MCF 10A (cell line): ENCODE measurements around the gene TARS3. TPM values are rescaled to one million over a fixed set of nuclear protein-coding genes. Genes with fewer than 3 reads are reported as not detected.
A peak's percentile ranks its signal among the peaks of the same experiment; 100 is the strongest.

Experiments
- BruUV-seq: library from RNA; stranded (reverse); fragments of 400-500 nt; replicated peaks from 2 replicates; lab custom pipeline; 2021; lab: Mats Ljungman, UMichigan
- CTCF ChIA-PET: fragments of 300-600 bp; sonication (Branson Sonifier 250); formaldehyde crosslinking; extraction: SDS; loops from one replicate; lab custom pipeline; 2021; ENCODE audit warnings: antibody characterized with exemption, inconsistent platforms; lab: Yijun Ruan, JAX
- POLR2A ChIA-PET: fragments of 300-600, 350-650 bp; sonication (Branson Sonifier 250); formaldehyde crosslinking; extraction: SDS; loops from one replicate; lab custom pipeline; 2020; ENCODE audit warnings: antibody characterized with exemption, inconsistent platforms; lab: Yijun Ruan, JAX
- DNase-seq: peaks from one replicate; pipeline ENCODE4 v3.0.0-alpha.2; 2018; ENCODE audit not compliant: unreplicated experiment
- H3K27ac Mint-ChIP-seq: one replicate; pipeline ENCODE4 v1.8.0; 2022; ENCODE audit warnings: mild to moderate bottlenecking, low read depth, mixed read lengths; ENCODE audit not compliant: unreplicated experiment
- H3K27me3 Mint-ChIP-seq: one replicate; pipeline ENCODE4 v1.8.0; 2022; ENCODE audit warnings: mixed read lengths; ENCODE audit not compliant: insufficient read depth, unreplicated experiment
- H3K36me3 Mint-ChIP-seq: one replicate; pipeline ENCODE4 v1.8.0; 2022; ENCODE audit warnings: mild to moderate bottlenecking, moderate library complexity, mixed read lengths; ENCODE audit not compliant: insufficient read depth, unreplicated experiment
- H3K4me1 Mint-ChIP-seq: one replicate; pipeline ENCODE4 v1.8.0; 2022; ENCODE audit warnings: mixed read lengths; ENCODE audit not compliant: insufficient read depth, unreplicated experiment
- H3K4me3 Mint-ChIP-seq: one replicate; pipeline ENCODE4 v1.8.0; 2022; ENCODE audit warnings: mild to moderate bottlenecking, moderate library complexity, mixed read lengths; ENCODE audit not compliant: unreplicated experiment
- H3K9me3 Mint-ChIP-seq: one replicate; pipeline ENCODE4 v1.8.0; 2022; ENCODE audit warnings: mixed read lengths; ENCODE audit not compliant: unreplicated experiment
- CTCF ChIP-seq: fragments of 200-600 bp; IDR thresholded peaks from one replicate; pipeline ENCODE4 v1.8.0; 2022; ENCODE audit warnings: antibody characterized with exemption, mild to moderate bottlenecking; ENCODE audit not compliant: unreplicated experiment
- intact Hi-C: fragments of 100-400 bp; cut with micrococcal nuclease; formaldehyde crosslinking; loops from 2 replicates; pipeline ENCODE4 v1.14.1; 2022
- total RNA-seq: library from RNA; stranded (reverse); gene quantifications from 2 replicates; pipeline ENCODE4 v1.2.3, GENCODE V29; 2022

TARS3 gene
- total RNA-seq, 1 experiment from 2014 or later = 5.0 TPM

GRCh38 chr15:101615986-101616848 is 108.1 kb downstream of the TARS3 start:
- Mint-ChIP-seq H3K9me3 (no peaks in the 10 kb centered on the region), H3K4me3 (no peak overlapping the region), H3K27ac (no peak overlapping the region), H3K27me3 (no peaks in the 10 kb centered on the region), H3K4me1 (peaks cover 16% of the 10 kb centered on the region), H3K36me3 (no peaks in the 10 kb centered on the region)
- TF ChIP-seq CTCF = no peak
- no TSS peak for BruUV-seq
- DNase-seq = peak; percentile 74
- ChIA-PET CTCF (interaction anchor here (0.6 to 1.0 kb wide), 2 partner anchors 267 to 274 kb away, joined by 3 to 4 read pairs; no protein-coding TSS in a partner anchor), POLR2A (interaction anchor here (0.8 to 0.9 kb wide), 2 partner anchors 21 to 25 kb away, joined by 3 read pairs; no protein-coding TSS in a partner anchor)
- intact Hi-C loops = no loop called here

- Mint-ChIP-seq H3K9me3 (no peaks in the 10 kb centered on the region), H3K4me3 (no peak overlapping the region), H3K4me1 (peaks cover 16% of the 10 kb centered on the region), H3K27me3 (no peaks in the 10 kb centered on the region), H3K27ac (no peak overlapping the region), H3K36me3 (no peaks in the 10 kb centered on the region)
- no peak for DNase-seq
- no TSS peak for BruUV-seq
- ChIA-PET CTCF (interaction anchor here (1.0 kb wide), 1 partner anchor 267 kb away, joined by 4 read pairs; no protein-coding TSS in a partner anchor), POLR2A (interaction anchor here (0.8 to 0.9 kb wide), 2 partner anchors 22 to 25 kb away, joined by 3 read pairs; no protein-coding TSS in a partner anchor)
- intact Hi-C loops = no loop called here
- no peak for TF ChIP-seq CTCF
Measured at GRCh38 chr15:101615414-101615985, 108.8 kb downstream of the TARS3 start.

GRCh38 chr15:101614761-101615160 is 109.5 kb downstream of the TARS3 start:
- Mint-ChIP-seq H3K9me3 (no peaks in the 10 kb centered on the region), H3K27me3 (no peaks in the 10 kb centered on the region), H3K36me3 (no peaks in the 10 kb centered on the region), H3K4me3 (no peak overlapping the region), H3K4me1 (peaks cover 16% of the 10 kb centered on the region), H3K27ac (no peak overlapping the region)
- BruUV-seq = no TSS peak
- DNase-seq = no peak
- intact Hi-C loops = no loop called here
- ChIA-PET CTCF (interaction anchor here (0.7 kb wide), 1 partner anchor 74 kb away, joined by 4 read pairs; no protein-coding TSS in a partner anchor), POLR2A (interaction anchor here (0.9 kb wide), 1 partner anchor 24 kb away, joined by 3 read pairs; no protein-coding TSS in a partner anchor)
- TF ChIP-seq CTCF = no peak

GRCh38 chr15:101614001-101614585 is 110.2 kb downstream of the TARS3 start:
- H3K27me3 Mint-ChIP-seq = no peaks in the 10 kb centered on the region
- DNase-seq = no peak
- no TSS peak for BruUV-seq
- peaks cover 16% of the 10 kb centered on the region for H3K4me1 Mint-ChIP-seq
- intact Hi-C loops = no loop called here
- H3K4me3 Mint-ChIP-seq = no peak overlapping the region
- H3K36me3 Mint-ChIP-seq = no peaks in the 10 kb centered on the region
- H3K27ac Mint-ChIP-seq = no peak overlapping the region
- no peak for TF ChIP-seq CTCF
- ChIA-PET POLR2A (no interaction called here), CTCF (interaction anchor here (0.7 kb wide), 1 partner anchor 73 kb away, joined by 4 read pairs; no protein-coding TSS in a partner anchor)
- no peaks in the 10 kb centered on the region for H3K9me3 Mint-ChIP-seq
